Upper lobe of right lung (tissue), 1 donor: Measurements from ENCODE around the gene PCYT2. TPM values are rescaled to one million over a fixed set of nuclear protein-coding genes. Genes with fewer than 3 reads are reported as not detected.

ENCODE experiments used
- ATAC-seq: fragments of 200-7000 bp; cut with Tn5 transposase; one replicate; pipeline ENCODE4 v1.9.1; 2020; ENCODE audit warnings: mild to moderate bottlenecking, moderate library complexity
- DNase-seq: peaks from one replicate; pipeline ENCODE4 v3.0.0-alpha.2; 2020
- H3K27ac ChIP-seq: fragments of 200-600 bp; one replicate; pipeline ENCODE4 v1.8.0; 2022
- H3K27me3 ChIP-seq: fragments of 200-600 bp; one replicate; pipeline ENCODE4 v1.8.0; 2022; ENCODE audit warnings: mild to moderate bottlenecking
- H3K36me3 ChIP-seq: fragments of 200-600 bp; one replicate; pipeline ENCODE4 v1.8.0; 2022
- H3K4me1 ChIP-seq: fragments of 200-600 bp; one replicate; pipeline ENCODE4 v1.8.0; 2022
- H3K4me3 ChIP-seq: fragments of 200-600 bp; one replicate; pipeline ENCODE4 v1.8.0; 2022; ENCODE audit warnings: mild to moderate bottlenecking
- H3K9me3 ChIP-seq: fragments of 200-600 bp; one replicate; pipeline ENCODE4 v1.8.0; 2022
- intact Hi-C: fragments of 100-400 bp; cut with DNase I; formaldehyde crosslinking; loops from one replicate; pipeline ENCODE4 v1.11.0; 2022
- total RNA-seq: library from RNA; stranded (reverse); fragmentation: NEBNext Ultra II Directional; extraction: Animal tissue kit (Norgen Biotek cat#: 25700); gene quantifications from one replicate; pipeline ENCODE4 v1.2.1, GENCODE V29; 2021
- TF ChIP-seq, protein P1 (sequence below): fragments of 200-600 bp; IDR thresholded peaks from one replicate; pipeline ENCODE4 v1.8.0; 2022; ENCODE audit warnings: antibody characterized with exemption
- donor health status: DM: no; HTN: yes; CAD: no; lungs with severe emphysema.

The PCYT2 gene
- total RNA-seq, 1 donor from 2014 or later: 46.1 TPM

DNA sequence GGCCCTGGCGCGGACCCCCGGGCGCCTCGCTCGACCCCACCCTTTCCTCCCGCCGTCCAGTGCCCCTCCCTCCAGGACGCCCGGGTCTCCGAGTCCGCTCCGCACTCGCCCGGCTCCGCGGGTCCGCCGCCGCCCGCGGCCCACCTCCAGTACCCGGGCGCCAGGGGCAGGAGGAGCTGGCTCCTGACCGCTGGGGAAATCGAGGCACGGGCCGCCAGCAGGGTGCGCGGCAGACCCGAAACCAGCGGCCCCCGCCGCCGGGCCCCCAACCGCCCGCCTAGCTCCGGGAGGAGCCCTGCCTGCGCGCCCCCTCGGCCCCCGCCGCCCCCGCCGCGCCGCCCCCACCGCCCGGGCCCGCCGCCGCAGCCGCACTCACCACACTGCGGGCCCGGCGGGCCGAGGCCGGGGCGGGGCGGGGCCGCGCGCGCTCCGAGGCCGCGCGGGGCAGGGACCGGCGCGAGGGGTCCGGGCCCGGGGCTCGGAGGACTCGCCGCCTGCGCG is 16.0 kb upstream of the PCYT2 start:
- Histone ChIP-seq H3K9me3 (no peaks in the 10 kb centered on the region), H3K36me3 (no peaks in the 10 kb centered on the region), H3K27ac (peak overlapping the region; percentile 90), H3K27me3 (no peaks in the 10 kb centered on the region), H3K4me1 (peaks cover 41% of the 10 kb centered on the region), H3K4me3 (peak overlapping the region; percentile 86)
- intact Hi-C loops: no loop called here
- TF ChIP-seq, protein P1, sequence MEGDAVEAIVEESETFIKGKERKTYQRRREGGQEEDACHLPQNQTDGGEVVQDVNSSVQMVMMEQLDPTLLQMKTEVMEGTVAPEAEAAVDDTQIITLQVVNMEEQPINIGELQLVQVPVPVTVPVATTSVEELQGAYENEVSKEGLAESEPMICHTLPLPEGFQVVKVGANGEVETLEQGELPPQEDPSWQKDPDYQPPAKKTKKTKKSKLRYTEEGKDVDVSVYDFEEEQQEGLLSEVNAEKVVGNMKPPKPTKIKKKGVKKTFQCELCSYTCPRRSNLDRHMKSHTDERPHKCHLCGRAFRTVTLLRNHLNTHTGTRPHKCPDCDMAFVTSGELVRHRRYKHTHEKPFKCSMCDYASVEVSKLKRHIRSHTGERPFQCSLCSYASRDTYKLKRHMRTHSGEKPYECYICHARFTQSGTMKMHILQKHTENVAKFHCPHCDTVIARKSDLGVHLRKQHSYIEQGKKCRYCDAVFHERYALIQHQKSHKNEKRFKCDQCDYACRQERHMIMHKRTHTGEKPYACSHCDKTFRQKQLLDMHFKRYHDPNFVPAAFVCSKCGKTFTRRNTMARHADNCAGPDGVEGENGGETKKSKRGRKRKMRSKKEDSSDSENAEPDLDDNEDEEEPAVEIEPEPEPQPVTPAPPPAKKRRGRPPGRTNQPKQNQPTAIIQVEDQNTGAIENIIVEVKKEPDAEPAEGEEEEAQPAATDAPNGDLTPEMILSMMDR: no peak
- ATAC-seq (no peak), DNase-seq (no peak)

DNA sequence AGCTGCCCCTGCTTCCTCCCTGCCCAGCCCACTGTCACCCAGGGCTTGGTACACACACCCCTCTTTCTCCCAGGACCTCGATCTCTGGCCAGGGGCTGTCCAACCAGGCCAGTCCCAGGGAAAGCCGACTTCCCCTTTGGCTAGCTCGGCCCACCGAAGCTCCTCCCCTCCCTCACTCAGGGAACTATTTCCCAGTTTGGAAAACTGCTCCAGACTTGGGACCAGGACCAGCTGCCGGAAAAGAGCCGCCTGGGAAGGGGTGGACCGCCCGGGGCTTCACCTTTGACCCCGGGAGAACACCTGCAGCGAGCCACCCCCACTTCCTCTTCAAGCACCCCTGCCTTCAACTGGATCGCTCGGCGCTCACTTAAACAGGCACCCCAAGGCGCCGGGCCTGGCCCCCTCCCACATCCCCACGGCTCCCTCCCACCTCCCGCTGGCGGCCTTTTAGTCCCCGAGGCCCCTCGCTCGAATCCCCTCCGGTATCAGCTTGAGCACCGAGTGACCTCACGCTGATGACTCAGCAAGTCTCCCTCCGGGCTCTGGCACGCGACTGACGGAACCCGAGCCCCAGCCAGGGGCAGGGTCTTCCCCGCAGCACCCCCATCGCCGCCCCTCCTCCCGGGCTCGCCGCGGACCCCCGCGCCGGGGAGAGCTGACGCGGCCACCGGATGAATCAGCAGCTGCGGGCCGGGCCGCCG is 15.4 kb upstream of the PCYT2 start:
- TF ChIP-seq, protein P1: no peak
- Histone ChIP-seq H3K4me1 (peaks cover 41% of the 10 kb centered on the region), H3K27ac (peak overlapping the region; percentile 90), H3K36me3 (peaks cover 3% of the 10 kb centered on the region), H3K9me3 (no peaks in the 10 kb centered on the region), H3K4me3 (peak overlapping the region; percentile 86), H3K27me3 (no peaks in the 10 kb centered on the region)
- intact Hi-C loops: no loop called here
- ATAC-seq (peak; percentile 64), DNase-seq (peak; percentile 87)

DNA sequence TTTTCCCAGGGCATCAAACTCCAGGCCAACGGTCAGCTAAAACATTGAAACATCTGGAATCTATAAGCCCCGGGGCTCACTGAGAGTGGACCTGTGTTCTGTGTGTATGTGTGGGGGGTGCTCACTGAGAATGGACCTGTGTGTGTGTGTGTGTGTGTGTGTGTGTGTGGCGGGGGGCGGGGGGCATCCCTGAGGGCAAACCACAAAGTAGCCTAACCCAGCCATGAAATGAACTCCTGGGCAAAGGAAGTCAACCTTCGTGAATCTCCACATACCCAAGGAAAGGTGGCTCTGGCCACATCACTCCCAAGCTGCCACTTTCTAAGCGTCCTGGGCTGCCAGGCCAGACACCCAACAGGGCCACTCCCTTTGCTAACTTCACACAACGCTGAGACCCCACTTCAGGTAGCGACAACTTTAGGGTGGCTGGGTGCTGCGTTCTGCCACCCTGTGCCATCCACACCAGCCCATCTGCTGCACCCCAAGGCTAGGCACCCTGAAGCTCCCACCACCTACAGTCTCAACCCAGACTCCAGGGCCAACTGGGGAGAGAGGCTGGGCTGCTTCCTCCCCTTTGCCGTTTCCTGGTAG is 14.8 kb upstream of the PCYT2 start:
- ATAC-seq: no peak
- peaks cover 7% of the 10 kb centered on the region for H3K36me3 ChIP-seq
- peak overlapping the region; percentile 86 for H3K4me3 ChIP-seq
- intact Hi-C loops: no loop called here
- TF ChIP-seq, protein P1: no peak
- peaks cover 41% of the 10 kb centered on the region for H3K4me1 ChIP-seq
- DNase-seq: no peak
- H3K27me3 ChIP-seq: no peaks in the 10 kb centered on the region
- no peaks in the 10 kb centered on the region for H3K9me3 ChIP-seq
- H3K27ac ChIP-seq: peak overlapping the region; percentile 90

DNA sequence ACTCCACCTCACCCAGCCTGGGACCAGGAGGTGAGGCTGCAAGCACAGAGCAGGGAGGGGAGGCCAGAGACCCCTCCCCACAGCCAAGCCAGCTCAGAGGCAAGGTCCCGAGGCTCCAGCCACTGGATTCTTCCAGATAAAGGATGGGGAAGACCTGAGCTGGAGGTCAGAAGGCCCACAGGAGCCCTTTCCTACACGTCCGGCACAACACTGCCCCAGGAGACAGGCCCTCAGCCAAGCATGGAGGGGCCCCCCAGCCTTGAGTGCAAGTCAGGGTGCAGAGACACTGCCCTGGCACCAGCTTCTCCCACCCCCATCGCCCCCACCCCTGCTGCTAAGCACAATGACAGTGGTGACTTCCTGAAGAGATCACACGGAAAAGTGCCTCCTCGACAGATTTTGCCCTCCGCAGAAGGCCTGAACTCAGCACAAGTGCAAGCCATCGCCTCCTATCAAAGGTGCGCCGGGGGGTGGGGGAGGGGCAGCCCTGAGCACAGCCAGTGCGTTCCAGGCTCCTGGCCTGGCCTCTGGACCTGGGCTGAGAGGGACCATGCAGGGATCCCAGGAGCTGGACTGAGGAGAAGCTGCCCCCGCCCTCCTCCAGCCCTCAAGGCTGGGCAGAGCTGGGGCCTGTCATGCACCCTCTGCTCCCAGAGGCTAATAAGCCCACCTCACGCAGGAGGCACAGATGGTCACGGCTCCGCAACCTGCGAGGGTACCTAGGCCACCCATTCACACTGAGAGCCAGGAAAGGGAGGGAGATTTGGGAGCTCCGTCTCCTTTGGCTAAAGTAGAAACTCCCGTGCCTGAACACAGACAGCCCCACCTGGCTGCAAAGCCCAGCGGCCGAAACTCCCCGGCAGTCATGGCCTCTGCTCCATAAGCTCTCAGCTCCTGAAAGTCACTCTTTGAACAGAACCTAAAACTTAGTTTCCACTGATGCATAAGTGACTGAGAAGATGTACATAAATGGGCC is 13.6 kb upstream of the PCYT2 start:
- H3K4me1 ChIP-seq: peaks cover 41% of the 10 kb centered on the region
- ATAC-seq (no peak), DNase-seq (no peak)
- intact Hi-C loops: no loop called here
- H3K27me3 ChIP-seq: no peaks in the 10 kb centered on the region
- peak overlapping the region; percentile 30 for H3K27ac ChIP-seq
- H3K4me3 ChIP-seq: no peak overlapping the region
- TF ChIP-seq, protein P1: no peak
- no peaks in the 10 kb centered on the region for H3K9me3 ChIP-seq
- peaks cover 15% of the 10 kb centered on the region for H3K36me3 ChIP-seq
